Left renal pelvis (tissue), 4 donors: ENCODE results near the gene FICD. TPM values are rescaled to one million over a fixed set of nuclear protein-coding genes. Genes with fewer than 3 reads are reported as not detected.

Experiments used
- DNase-seq, 4 donors: peaks; one replicate each; pipeline ENCODE4 v3.0.0-alpha.2; 2013; ENCODE audit warnings: low read depth in 4 of 4, low spot score in 3 of 4
- polyA plus RNA-seq, 4 donors: library from polyadenylated mRNA; unstranded; fragments of 120-200 nt; gene quantifications; one replicate each; pipeline ENCODE4 v1.2.1, GENCODE V29; 2013; ENCODE audit not compliant: insufficient read length in 4 of 4

Gene FICD
- polyA plus RNA-seq, 4 donors = 3.9 to 4.3 (median 3.9) TPM

GRCh38 chr12:108498136-108498535 lies 16.9 kb upstream of the FICD start:
- DNase-seq = no peak

- DNase-seq = no peak
Measured at GRCh38 chr12:108502922-108503321, 12.2 kb upstream of the FICD start.

- no peak for DNase-seq
Measured at GRCh38 chr12:108505129-108505528, 9.9 kb upstream of the FICD start.

GRCh38 chr12:108507971-108508642 lies 7.0 kb upstream of the FICD start:
- DNase-seq = no peak

- DNase-seq = no peak
Measured at GRCh38 chr12:108509806-108510205, 5.3 kb upstream of the FICD start.

- no peak for DNase-seq
Measured at GRCh38 chr12:108510836-108511235, 4.2 kb upstream of the FICD start.

- peak; percentile 36 to 61 (median 58) for DNase-seq
Measured at GRCh38 chr12:108511633-108512540, 3.2 kb upstream of the FICD start.

- no peak for DNase-seq
Measured at GRCh38 chr12:108514468-108514972, 557 bp upstream of the FICD start.

- no peak for DNase-seq
Measured at GRCh38 chr12:108515916-108516315, 839 bp downstream of the FICD start.

- DNase-seq = no peak
Measured at GRCh38 chr12:108516511-108517275, 1.6 kb downstream of the FICD start.

GRCh38 chr12:108517288-108518100 lies 2.4 kb downstream of the FICD start:
- DNase-seq = no peak

- no peak for DNase-seq
Measured at GRCh38 chr12:108518101-108518715, 3.1 kb downstream of the FICD start.

GRCh38 chr12:108518716-108519496 lies 3.8 kb downstream of the FICD start:
- no peak for DNase-seq

GRCh38 chr12:108519558-108519957 lies 4.5 kb downstream of the FICD start:
- no peak for DNase-seq

- DNase-seq = no peak
Measured at GRCh38 chr12:108523365-108523764, 8.3 kb downstream of the FICD start.

GRCh38 chr12:108525681-108526080 lies 10.6 kb downstream of the FICD start:
- no peak for DNase-seq

GRCh38 chr12:108526482-108527165 lies 11.5 kb downstream of the FICD start:
- no peak for DNase-seq

GRCh38 chr12:108527166-108527496 lies 12.1 kb downstream of the FICD start:
- DNase-seq = no peak
